Liver (tissue), 3 donors: ENCODE measurements around the gene IGFBP1.

Experiments used
- CTCF ChIP-seq: fragments of 150-350 bp; IDR thresholded peaks from 2 replicates; pipeline ENCODE4 v1.5.1; 2017; ENCODE audit warnings: improper control_type of control experiment, low read depth, low read length; ENCODE audit not compliant: missing input control
- EGR1 ChIP-seq, 2 donors: IDR thresholded peaks; 2 replicates each; pipeline ENCODE4 v1.6.1; 2016 to 2018; ENCODE audit warnings: antibody characterized with exemption in 2 of 2, low read depth in 2 of 2
- FOXA1 ChIP-seq: IDR thresholded peaks from 2 replicates; pipeline ENCODE4 v1.6.1; 2016; ENCODE audit warnings: antibody characterized with exemption
- JUND ChIP-seq, 2 donors: IDR thresholded peaks; 2 replicates each; pipeline ENCODE4 v1.6.1; 2016; ENCODE audit warnings: antibody characterized with exemption in 2 of 2
- MAX ChIP-seq: IDR thresholded peaks from 2 replicates; pipeline ENCODE4 v1.6.1; 2016; ENCODE audit warnings: antibody characterized with exemption
- REST ChIP-seq: IDR thresholded peaks from 2 replicates; pipeline ENCODE4 v1.6.1; 2016; ENCODE audit warnings: antibody characterized with exemption, mild to moderate bottlenecking
- RXRA ChIP-seq, 2 donors: IDR thresholded peaks; 2 replicates each; pipeline ENCODE4 v1.6.1; 2017 to 2018; ENCODE audit warnings: antibody characterized with exemption in 2 of 2, mild to moderate bottlenecking in 1 of 2
- SP1 ChIP-seq: IDR thresholded peaks from 2 replicates; pipeline ENCODE4 v1.6.1; 2018; ENCODE audit warnings: antibody characterized with exemption, mild to moderate bottlenecking
- TAF1 ChIP-seq: conservative IDR thresholded peaks from 2 replicates; pipeline ENCODE4 v1.6.1; 2016; ENCODE audit warnings: antibody characterized with exemption, mild to moderate bottlenecking
- YY1 ChIP-seq: IDR thresholded peaks from 2 replicates; pipeline ENCODE4 v1.6.1; 2016; ENCODE audit warnings: antibody characterized with exemption, mild to moderate bottlenecking
- ZBTB33 ChIP-seq: IDR thresholded peaks from 2 replicates; pipeline ENCODE4 v1.6.1; 2016; ENCODE audit warnings: antibody characterized with exemption
- donor health status: healthy.
- donor health status: healthy.

- TF ChIP-seq TAF1 (no peak), CTCF (no peak), JUND (IDR thresholded peaks at IDR 0.05) (no peak), REST (no peak), FOXA1 (no peak), SP1 (no peak), RXRA (IDR thresholded peaks at IDR 0.05) (no peak), YY1 (no peak), ZBTB33 (no peak), MAX (no peak), EGR1 (IDR thresholded peaks at IDR 0.05; ENCODE audit: low read depth in 2 of 2) (no peak)
These were observed 13.3 kb downstream of the IGFBP1 start for GRCh38 chr7:45901566-45901965.
